ENCODE measurements around the gene RFX6.

GRCh38 chr6:116963972-116964371 is 86.9 kb downstream of the RFX6 start:
- TF ChIP-seq CTCF (tag by site-specific recombination; IDR thresholded peaks at IDR 0.05) (no peak), MEIS1 (CRISPR knock-in tag; IDR thresholded peaks at IDR 0.05; ENCODE audit: borderline replicate concordance) (no peak), ZNF18 (tag by site-specific recombination; IDR thresholded peaks at IDR 0.05) (no peak), YY1 (tag by site-specific recombination; IDR thresholded peaks at IDR 0.05) (no peak), KLF10 (tag by site-specific recombination; IDR thresholded peaks at IDR 0.05) (no peak), ZNF596 (tag by site-specific recombination; IDR thresholded peaks at IDR 0.05) (no peak)

All from HEK293 (cell line).